T-cell (primary cell): ENCODE measurements around the gene KCNAB2. TPM values are rescaled to one million over a fixed set of nuclear protein-coding genes. Genes with fewer than 3 reads are reported as not detected.

Experiments
- ATAC-seq, 4 experiments: fragments of 200-7000 bp in 3 of 4; fragments of 150-1000 bp in 1 of 4; cut with Tn5 transposase; replicated peaks in 1 of 4; 1 replicate in 3 of 4; 2 replicates in 1 of 4; pipeline ENCODE4 v1.10.0; 2021; ENCODE audit warnings: moderate library complexity in 3 of 4, mild to moderate bottlenecking in 2 of 4, moderate number of reproducible peaks in 1 of 4
- CTCF ChIA-PET, 2 donors: fragments of 300-600 bp; sonication (Branson Sonifier 250); formaldehyde crosslinking; loops; one replicate each; lab custom pipeline; 2022; ENCODE audit warnings: antibody characterized with exemption in 2 of 2; lab: Charles Lee
- POLR2A ChIA-PET, 2 donors: fragments of 300-600 bp; sonication (Branson Sonifier 250); formaldehyde crosslinking; loops; one replicate each; lab custom pipeline; 2022; ENCODE audit warnings: antibody characterized with exemption in 2 of 2; lab: Charles Lee
- DNase-seq, 35 experiments: peaks; one replicate each; pipeline versions ENCODE4 v3.0.0 to v3.0.0-alpha.2; 2013 to 2023
- H3K27ac ChIP-seq: one replicate; pipeline ENCODE4 v1.5.1; 2013; ENCODE audit warnings: low read length
- H3K27me3 ChIP-seq, 2 experiments: replicated peaks in 1 of 2; 1 replicate in 1 of 2; 2 replicates in 1 of 2; pipeline versions ENCODE4 v1.6.1 to v1.7.0; 2013; ENCODE audit warnings: low read length in 1 of 2, mixed read lengths in 1 of 2; ENCODE audit not compliant: control insufficient read depth in 2 of 2, insufficient read depth in 2 of 2; ENCODE audit errors: extremely low read depth in 1 of 2
- H3K36me3 ChIP-seq, 2 donors: 1 replicate in 1 of 2; 2 replicates in 1 of 2; pipeline versions ENCODE4 v1.6.1 to v1.7.0; 2013; ENCODE audit warnings: low read length in 1 of 2; ENCODE audit not compliant: control insufficient read depth in 2 of 2, insufficient read depth in 1 of 2; ENCODE audit errors: extremely low read depth in 1 of 2
- H3K4me1 ChIP-seq, 2 experiments: 1 replicate in 1 of 2; 2 replicates in 1 of 2; pipeline versions ENCODE4 v1.6.1 to v1.7.0; 2013; ENCODE audit warnings: low read length in 2 of 2, mixed read lengths in 1 of 2; ENCODE audit not compliant: insufficient read depth in 2 of 2, control insufficient read depth in 1 of 2; ENCODE audit errors: extremely low read depth in 1 of 2
- H3K4me3 ChIP-seq, 2 donors: 1 replicate in 1 of 2; 2 replicates in 1 of 2; pipeline versions ENCODE4 v1.5.1 to v1.7.0; 2013; ENCODE audit warnings: mild to moderate bottlenecking in 2 of 2, low read length in 1 of 2, moderate library complexity in 1 of 2; ENCODE audit not compliant: control insufficient read depth in 1 of 2; ENCODE audit errors: extremely low read depth in 1 of 2
- H3K9me3 ChIP-seq: 2 replicates; pipeline ENCODE4 v1.7.0; 2013
- H3K27ac Mint-ChIP-seq, 2 donors: one replicate each; pipeline ENCODE4 v1.8.0; 2020 to 2021; ENCODE audit warnings: mild to moderate bottlenecking in 2 of 2, mixed read lengths in 2 of 2
- H3K27me3 Mint-ChIP-seq, 2 donors: one replicate each; pipeline ENCODE4 v1.8.0; 2021 to 2022; ENCODE audit warnings: mixed read lengths in 2 of 2
- H3K36me3 Mint-ChIP-seq: one replicate; pipeline ENCODE4 v1.8.0; 2021; ENCODE audit warnings: mixed read lengths
- H3K4me1 Mint-ChIP-seq, 3 donors: one replicate each; pipeline ENCODE4 v1.8.0; 2020 to 2022; ENCODE audit warnings: mixed read lengths in 3 of 3, mild to moderate bottlenecking in 1 of 3
- H3K4me3 Mint-ChIP-seq, 3 donors: one replicate each; pipeline ENCODE4 v1.8.0; 2020 to 2022; ENCODE audit warnings: mild to moderate bottlenecking in 3 of 3, mixed read lengths in 3 of 3, moderate library complexity in 3 of 3
- H3K9me3 Mint-ChIP-seq, 3 donors: one replicate each; pipeline ENCODE4 v1.8.0; 2020 to 2022; ENCODE audit warnings: mixed read lengths in 3 of 3
- WGBS: methylation state at CpG from one replicate; pipeline ENCODE4 v1.1.5; 2013; ENCODE audit warnings: missing lambda C conversion rate; ENCODE audit not compliant: insufficient coverage; 5-methylcytosine and 5-hydroxymethylcytosine counted together
- total RNA-seq, 35 experiments: library from RNA in 6 of 35; stranded (reverse) in 6 of 35; fragments of 120-200 nt in 1 of 35; gene quantifications; one replicate each; pipeline versions ENCODE4 v1.2.1 to v1.2.4 and lab custom pipeline; 2013 to 2026

Gene KCNAB2
- 100 to 1,000 TPM; 181 to 270 (median 252) TPM for total RNA-seq
- 102 TPM for total RNA-seq (2013)
- 63.7 to 264 (median 191) reads per million in 29 experiments for total RNA-seq (lab: John Stamatoyannopoulos, UW)

GRCh38 chr1:6045561-6045960 lies at the start of gene KCNAB2:
TSS of gene KCNAB2 (plus strand) at chr1:6045888. CDS start at chr1:6051537, 5,649 bp downstream.
- H3K27me3 Mint-ChIP-seq: no peaks in the 10 kb centered on the region
- POLR2A ChIA-PET: no interaction called here
- H3K36me3 Mint-ChIP-seq: peaks cover 24% of the 10 kb centered on the region
- H3K4me3 Mint-ChIP-seq: no peak within 1 kb of the TSS
- Histone ChIP-seq H3K36me3 (peaks cover 26 to 81% of the 10 kb centered on the region in 2 donors), H3K4me1 (peaks cover 0 to 26% of the 10 kb centered on the region in 2 experiments), H3K27ac (no peak within 1 kb of the TSS), H3K9me3 (no peaks in the 10 kb centered on the region), H3K27me3 (no peaks in the 10 kb centered on the region), H3K4me3 (no peak within 1 kb of the TSS)
- H3K27ac Mint-ChIP-seq: no peak within 1 kb of the TSS
- H3K4me1 Mint-ChIP-seq: peaks cover 10 to 20% (median 20%) of the 10 kb centered on the region in 3 donors
- whole genome bisulfite sequencing: 85% methylated on average over 11 of the region's 15 CpGs
- ATAC-seq (no peak), DNase-seq (no peak)
- H3K9me3 Mint-ChIP-seq: no peaks in the 10 kb centered on the region
- CTCF ChIA-PET: no interaction called here

GRCh38 chr1:5996641-5997270 lies 48.9 kb upstream of the KCNAB2 start:
- H3K4me1 ChIP-seq: peaks cover 7 to 61% of the 10 kb centered on the region in 2 experiments
- H3K9me3 ChIP-seq: no peaks in the 10 kb centered on the region
- Mint-ChIP-seq H3K4me3 (peak overlapping the region in 1 of 3 donors; percentile 32), H3K27ac (no peak overlapping the region), H3K4me1 (peaks cover 45 to 61% (median 54%) of the 10 kb centered on the region in 3 donors), H3K9me3 (no peaks in the 10 kb centered on the region), H3K27me3 (no peaks in the 10 kb centered on the region), H3K36me3 (no peaks in the 10 kb centered on the region)
- no peak overlapping the region for H3K4me3 ChIP-seq
- DNase-seq: no peak
- no peaks in the 10 kb centered on the region for H3K27me3 ChIP-seq
- no peak for ATAC-seq
- peaks cover 5 to 8% of the 10 kb centered on the region in 2 donors for H3K36me3 ChIP-seq
- 96% methylated on average over 12 of the region's 16 CpGs for WGBS
- no peak overlapping the region for H3K27ac ChIP-seq
- POLR2A ChIA-PET: no interaction called here
- CTCF ChIA-PET: no interaction called here

- H3K27ac ChIP-seq: no peak overlapping the region
- DNase-seq: no peak
- no peak overlapping the region for H3K27ac Mint-ChIP-seq
- POLR2A ChIA-PET: no interaction called here
- no peaks in the 10 kb centered on the region for H3K36me3 Mint-ChIP-seq
- no peaks in the 10 kb centered on the region for H3K9me3 ChIP-seq
- H3K4me1 Mint-ChIP-seq: peaks cover 51 to 66% (median 54%) of the 10 kb centered on the region in 3 donors
- no peaks in the 10 kb centered on the region for H3K9me3 Mint-ChIP-seq
- H3K27me3 ChIP-seq: no peaks in the 10 kb centered on the region
- H3K4me3 ChIP-seq: no peak overlapping the region
- no peak for ATAC-seq
- H3K4me1 ChIP-seq: peaks cover 7 to 66% of the 10 kb centered on the region in 2 experiments
- H3K36me3 ChIP-seq: peaks cover 5 to 8% of the 10 kb centered on the region in 2 donors
- CTCF ChIA-PET: no interaction called here
- H3K27me3 Mint-ChIP-seq: no peaks in the 10 kb centered on the region
- WGBS: 89% methylated on average over 4 of the region's 5 CpGs
- no peak overlapping the region for H3K4me3 Mint-ChIP-seq
Observed at GRCh38 chr1:5997316-5997715, 48.4 kb upstream of the KCNAB2 start.

- Histone ChIP-seq H3K4me3 (no peak overlapping the region), H3K4me1 (peaks cover 7 to 68% of the 10 kb centered on the region in 2 experiments), H3K36me3 (peaks cover 8 to 12% of the 10 kb centered on the region in 2 donors), H3K27me3 (no peaks in the 10 kb centered on the region), H3K9me3 (no peaks in the 10 kb centered on the region), H3K27ac (no peak overlapping the region)
- peaks cover 1% of the 10 kb centered on the region for H3K36me3 Mint-ChIP-seq
- ChIA-PET CTCF (interaction anchor here in 1 of 2 donors (0.6 kb wide), 1 partner anchor 327 kb away, joined by 3 read pairs; no protein-coding TSS in a partner anchor), POLR2A (no interaction called here)
- peaks cover 50 to 65% (median 57%) of the 10 kb centered on the region in 3 donors for H3K4me1 Mint-ChIP-seq
- no peaks in the 10 kb centered on the region for H3K27me3 Mint-ChIP-seq
- no peak overlapping the region for H3K4me3 Mint-ChIP-seq
- 98% methylated on average over 6 of the region's 12 CpGs for WGBS
- ATAC-seq (no peak), DNase-seq (no peak)
- no peaks in the 10 kb centered on the region for H3K9me3 Mint-ChIP-seq
- no peak overlapping the region for H3K27ac Mint-ChIP-seq
Observed at GRCh38 chr1:5998051-5998905, 47.4 kb upstream of the KCNAB2 start.

- Histone ChIP-seq H3K27me3 (no peaks in the 10 kb centered on the region), H3K27ac (no peak overlapping the region), H3K4me1 (peaks cover 4 to 63% of the 10 kb centered on the region in 2 experiments), H3K9me3 (no peaks in the 10 kb centered on the region), H3K4me3 (no peak overlapping the region), H3K36me3 (peaks cover 8 to 14% of the 10 kb centered on the region in 2 donors)
- WGBS: 91% methylated on average over 17 of the region's 19 CpGs
- no peak for ATAC-seq
- H3K27me3 Mint-ChIP-seq: no peaks in the 10 kb centered on the region
- H3K27ac Mint-ChIP-seq: no peak overlapping the region
- H3K4me1 Mint-ChIP-seq: peaks cover 44 to 65% (median 58%) of the 10 kb centered on the region in 3 donors
- ChIA-PET POLR2A (no interaction called here), CTCF (interaction anchor here in 1 of 2 donors (0.6 kb wide), 1 partner anchor 326 kb away, joined by 3 read pairs; no protein-coding TSS in a partner anchor)
- DNase-seq: peak in 1 of 35 experiments; percentile 31
- no peaks in the 10 kb centered on the region for H3K9me3 Mint-ChIP-seq
- H3K36me3 Mint-ChIP-seq: peaks cover 4% of the 10 kb centered on the region
- H3K4me3 Mint-ChIP-seq: no peak overlapping the region
Observed at GRCh38 chr1:5998906-5999301, 46.8 kb upstream of the KCNAB2 start.

GRCh38 chr1:5999711-6000443 lies 45.8 kb upstream of the KCNAB2 start:
- ATAC-seq (no peak), DNase-seq (peak in 1 of 35 experiments; percentile 35)
- WGBS: 96% methylated on average over 26 of the region's 28 CpGs
- Histone ChIP-seq H3K36me3 (peaks cover 8 to 14% of the 10 kb centered on the region in 2 donors), H3K9me3 (no peaks in the 10 kb centered on the region), H3K27ac (no peak overlapping the region), H3K4me3 (no peak overlapping the region), H3K27me3 (no peaks in the 10 kb centered on the region), H3K4me1 (peaks cover 0 to 56% of the 10 kb centered on the region in 2 experiments)
- no peaks in the 10 kb centered on the region for H3K27me3 Mint-ChIP-seq
- peaks cover 40 to 61% (median 55%) of the 10 kb centered on the region in 3 donors for H3K4me1 Mint-ChIP-seq
- H3K4me3 Mint-ChIP-seq: no peak overlapping the region
- CTCF ChIA-PET: no interaction called here
- H3K9me3 Mint-ChIP-seq: no peaks in the 10 kb centered on the region
- H3K27ac Mint-ChIP-seq: no peak overlapping the region
- H3K36me3 Mint-ChIP-seq: peaks cover 4% of the 10 kb centered on the region
- POLR2A ChIA-PET: no interaction called here
